CD4-positive, alpha-beta T cell treated with Interleukin-12 subunit alpha and Interleukin-12 subunit beta, for 1 hour (primary cell): ENCODE measurements around the gene NOL7.
A peak's percentile ranks its signal among the peaks of the same experiment; 100 is the strongest.

ENCODE experiments used
- DNase-seq: peaks from one replicate; pipeline ENCODE4 v3.0.0-alpha.2; 2020

Gene NOL7

DNA sequence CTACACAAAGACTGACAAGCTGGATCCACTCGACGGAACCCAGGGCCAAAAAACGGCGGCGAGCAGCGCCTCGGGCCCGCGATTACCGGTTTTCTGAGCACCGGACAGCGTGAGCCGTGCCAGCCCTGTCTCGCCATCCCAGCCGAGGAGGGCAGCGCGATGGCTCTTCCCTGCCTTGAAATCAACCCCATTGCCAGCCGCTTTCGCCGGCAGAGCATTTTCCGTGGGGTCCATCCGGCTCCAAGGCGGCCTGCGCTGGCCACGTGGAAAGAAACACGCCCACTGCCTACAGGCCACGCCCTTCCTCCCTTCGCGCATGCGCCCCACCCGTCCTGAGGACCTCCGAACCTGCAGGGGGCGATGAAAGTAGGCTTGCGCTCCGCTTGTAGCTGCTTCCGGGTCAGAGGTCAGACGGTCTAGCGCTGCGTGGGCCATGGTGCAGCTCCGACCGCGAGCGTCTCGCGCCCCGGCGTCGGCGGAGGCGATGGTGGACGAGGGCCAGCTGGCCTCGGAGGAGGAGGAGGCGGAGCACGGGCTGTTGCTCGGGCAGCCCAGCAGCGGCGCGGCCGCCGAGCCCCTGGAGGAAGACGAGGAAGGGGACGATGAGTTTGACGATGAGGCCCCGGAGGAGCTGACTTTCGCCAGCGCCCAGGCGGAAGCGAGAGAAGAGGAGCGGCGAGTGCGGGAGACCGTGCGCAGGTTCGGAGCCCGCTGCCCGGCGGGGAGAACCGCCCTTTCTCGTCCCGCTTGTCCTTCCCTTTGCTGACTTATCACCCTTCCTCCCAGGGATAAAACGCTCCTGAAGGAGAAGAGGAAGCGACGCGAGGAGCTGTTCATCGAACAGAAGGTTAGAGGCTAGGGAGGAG, at the start of gene NOL7:
Gene NOL7 (plus strand): TSS at position 410 of the 866 bp plus-strand sequence. CDS start 24 bp downstream, at position 434.
- peak; percentile 98 for DNase-seq

DNA sequence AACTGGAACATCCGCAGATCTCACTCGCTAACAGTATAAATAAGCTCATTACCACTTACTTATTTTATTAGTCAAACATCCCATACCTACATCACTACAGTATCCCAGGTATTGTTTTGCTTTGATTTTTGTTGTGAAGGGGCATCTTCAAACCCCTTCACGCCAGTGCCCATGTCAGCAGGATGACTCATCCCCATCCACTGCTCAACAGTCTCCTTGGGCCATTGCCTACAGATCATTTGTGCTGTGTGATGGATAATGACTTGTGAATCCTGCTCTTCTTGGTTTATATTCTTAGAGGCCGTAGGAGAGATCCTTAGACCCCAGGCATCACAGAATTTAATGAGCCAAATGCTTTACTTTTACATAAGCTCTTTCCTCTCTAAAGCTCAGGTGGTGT, 49.2 kb upstream of the NOL7 start:
- DNase-seq, result no peak

DNA sequence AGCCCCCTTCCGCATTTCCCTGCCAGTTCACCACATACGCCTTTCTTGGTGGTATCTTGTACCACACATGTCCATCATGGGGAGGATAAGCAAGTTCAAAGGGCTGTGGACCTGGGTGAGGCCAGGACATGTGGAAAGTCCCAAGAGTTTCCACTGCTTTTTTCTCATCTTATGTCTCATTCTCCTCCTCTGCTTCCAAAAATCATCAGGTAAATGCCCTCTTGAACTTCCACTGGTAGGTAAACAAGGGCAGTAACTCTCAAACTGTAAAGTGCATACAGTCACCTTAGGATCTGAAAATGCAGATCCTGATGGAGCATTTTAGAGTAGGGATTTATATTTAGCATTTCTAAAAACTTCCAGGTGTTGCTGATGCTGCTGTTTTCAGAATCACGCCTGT, 48.6 kb upstream of the NOL7 start:
- DNase-seq, result no peak

DNA sequence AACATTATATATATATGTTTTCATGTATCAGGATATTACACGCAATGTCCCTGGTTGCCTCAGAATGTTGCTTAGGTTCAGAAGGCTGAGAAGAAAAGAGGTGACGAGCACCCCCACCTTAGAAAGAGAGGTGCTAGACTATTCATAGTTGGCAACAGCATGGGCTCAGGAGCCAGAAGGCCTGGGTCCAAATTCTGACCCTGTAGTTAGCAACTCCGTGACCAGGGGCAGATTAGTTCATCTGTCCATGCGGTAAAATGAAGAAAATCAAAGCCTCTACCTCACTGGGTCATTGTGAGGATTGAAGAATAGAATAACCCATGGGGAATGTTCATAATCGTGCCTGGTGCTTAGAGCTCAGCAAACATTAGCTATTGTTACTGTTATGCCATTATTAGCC, 46.2 kb upstream of the NOL7 start:
- no peak for DNase-seq

DNA sequence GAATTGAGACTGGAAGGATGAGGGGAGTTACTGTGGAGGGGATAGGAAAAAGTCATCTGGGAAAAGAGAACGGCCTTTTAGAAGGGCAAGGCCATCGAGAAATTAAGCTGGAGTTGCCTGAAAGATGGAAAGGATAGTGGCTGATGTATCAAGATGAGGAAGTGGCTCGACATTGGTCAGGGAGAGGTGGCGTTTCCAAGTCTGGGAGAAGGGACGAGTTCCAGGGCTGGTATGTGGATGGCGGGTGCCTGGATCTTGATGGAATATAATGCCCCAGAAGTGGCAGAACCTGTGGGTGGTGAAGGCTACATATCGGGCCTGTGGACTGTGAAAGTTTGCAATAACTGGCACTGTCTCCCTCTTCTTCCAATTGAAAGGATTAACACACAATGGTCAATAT, 42.9 kb upstream of the NOL7 start:
- no peak for DNase-seq

DNA sequence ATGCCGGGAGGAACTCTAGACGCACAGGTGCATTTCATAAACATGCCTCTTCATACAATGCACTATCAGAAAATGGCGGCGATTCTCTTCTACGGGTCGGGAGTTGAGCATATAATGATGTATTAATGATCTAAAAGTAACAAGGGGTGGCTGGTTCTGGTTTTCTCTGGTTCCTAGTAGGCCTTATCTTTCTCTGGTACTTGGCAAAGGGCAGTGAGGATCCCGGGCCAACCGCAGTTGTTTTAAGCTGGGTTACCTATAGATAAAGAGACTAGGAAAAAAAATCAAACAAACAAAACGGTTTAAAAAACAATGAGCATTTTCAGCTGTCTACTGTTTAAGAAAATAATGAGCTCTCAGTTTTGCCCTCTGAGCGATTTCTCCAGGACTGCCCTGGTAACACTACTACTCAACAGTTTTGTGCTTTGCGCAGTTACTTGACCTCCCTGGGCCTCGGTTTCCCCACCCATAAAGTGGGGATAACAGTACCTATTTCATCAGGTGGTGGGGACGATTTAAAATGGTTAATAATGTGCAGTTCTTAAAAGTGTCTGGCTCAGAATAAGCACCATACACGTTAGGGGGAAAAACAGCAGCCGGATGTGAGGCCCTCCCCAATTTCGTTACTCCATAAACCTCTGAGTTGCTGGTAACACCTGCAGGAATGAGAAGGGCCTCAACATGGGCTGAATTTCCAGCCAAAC, 42.0 kb upstream of the NOL7 start:
- no peak for DNase-seq

DNA sequence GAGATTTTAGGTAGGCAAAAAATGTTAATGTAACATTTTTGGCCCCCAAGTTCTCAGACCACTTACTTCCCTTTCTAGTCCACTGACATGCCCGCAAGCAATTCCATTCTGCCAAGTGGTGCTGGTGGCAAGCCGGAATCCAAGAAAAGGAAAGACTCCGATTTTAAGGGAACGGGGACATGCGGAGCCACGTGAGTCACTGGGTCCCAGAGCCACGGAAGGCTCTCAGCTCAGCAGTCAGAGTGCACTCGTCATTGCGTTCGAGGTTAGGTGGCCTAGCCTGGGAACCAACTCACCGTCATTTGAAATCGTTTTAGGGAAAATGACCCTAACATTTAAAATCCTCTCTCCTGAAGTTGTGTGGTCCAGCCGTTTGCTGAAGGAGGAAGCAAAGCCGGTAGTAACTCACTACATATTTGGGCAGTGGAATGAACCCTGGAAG, 41.4 kb upstream of the NOL7 start:
- no peak for DNase-seq

DNA sequence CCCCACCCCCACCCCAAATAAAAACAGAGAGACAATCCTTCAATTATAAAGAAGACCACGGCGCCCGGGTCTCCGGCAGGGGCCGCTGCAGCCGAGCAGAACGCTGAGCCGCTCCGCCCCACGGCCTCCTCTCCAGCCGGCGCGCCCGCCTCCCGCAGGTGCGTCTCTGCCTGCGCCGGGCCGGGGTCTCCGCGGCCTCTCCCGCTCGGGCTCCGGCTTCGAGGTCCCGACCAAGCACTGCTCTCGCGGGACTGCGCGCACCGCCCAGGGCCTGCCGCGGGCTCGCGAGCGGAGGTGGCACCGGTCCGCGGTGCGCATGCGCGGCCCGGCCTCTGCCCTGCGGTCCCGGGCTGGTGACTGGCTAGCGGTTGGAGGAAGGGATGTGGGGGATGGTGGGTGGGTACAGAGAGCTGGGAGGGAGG, 41.0 kb upstream of the NOL7 start:
- peak; percentile 95 for DNase-seq

DNA sequence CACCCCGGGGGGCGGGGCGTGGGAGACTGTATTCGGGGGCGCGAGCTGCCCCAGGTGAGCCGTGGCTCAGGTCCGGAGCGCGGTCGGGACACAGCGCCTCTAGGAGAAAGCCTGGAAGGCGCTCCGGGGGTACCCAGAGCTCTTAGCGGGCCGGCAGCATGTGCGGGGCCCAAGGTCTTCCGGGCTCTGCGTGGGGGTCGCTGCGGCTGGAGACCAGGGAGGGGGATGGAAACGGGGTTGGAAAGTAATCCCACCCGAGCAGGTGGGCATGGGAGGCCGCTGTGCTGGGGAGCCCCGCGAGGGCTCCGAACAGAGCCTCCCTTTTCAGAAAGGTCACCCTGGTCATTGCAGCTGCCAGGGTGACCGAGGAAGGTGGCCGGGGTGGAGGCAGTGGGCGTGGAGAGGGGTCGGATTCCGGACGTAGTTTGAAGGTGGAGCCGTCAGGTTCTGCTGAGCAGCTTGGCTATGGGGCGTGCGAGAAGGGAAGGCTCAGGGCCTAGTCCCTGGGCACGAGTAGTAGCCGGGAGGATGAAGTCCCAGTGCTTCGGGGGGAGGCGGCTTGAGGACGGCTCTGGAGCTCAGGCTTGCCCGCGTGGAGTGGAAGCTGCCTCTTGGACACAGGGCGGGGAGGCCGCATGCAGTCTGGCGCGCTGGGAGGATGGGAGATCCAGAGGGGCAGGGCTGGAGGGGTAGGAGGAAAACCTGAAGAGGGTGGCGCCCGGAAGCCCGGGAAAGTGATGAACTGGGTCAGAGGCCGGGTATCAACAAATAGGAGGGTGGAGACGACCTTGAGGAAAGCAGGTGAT, 40.4 kb upstream of the NOL7 start, which contains the start of gene SIRT5:
Gene SIRT5 (plus strand): TSS at position 31 of the 806 bp plus-strand sequence. CDS start 9,510 bp downstream, outside the sequence.
- peak; percentile 81 for DNase-seq

DNA sequence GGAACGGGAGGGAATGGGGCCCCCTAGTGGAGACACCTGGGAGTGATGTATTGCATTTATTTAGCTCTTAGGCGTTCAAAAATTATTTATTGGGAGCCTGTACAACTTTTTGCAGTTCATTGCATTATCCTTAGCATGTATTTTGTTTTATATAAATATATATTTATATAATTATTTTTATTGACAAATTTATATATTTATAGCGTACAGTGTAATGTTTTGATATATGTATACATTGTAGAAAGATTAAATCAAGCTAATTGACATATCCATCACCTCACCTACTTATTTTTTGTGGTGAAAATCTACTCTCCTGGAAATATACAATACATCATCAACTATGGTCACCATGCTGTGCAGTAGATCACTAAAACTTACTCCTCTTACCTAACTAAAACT, 39.8 kb upstream of the NOL7 start:
- DNase-seq, result no peak

DNA sequence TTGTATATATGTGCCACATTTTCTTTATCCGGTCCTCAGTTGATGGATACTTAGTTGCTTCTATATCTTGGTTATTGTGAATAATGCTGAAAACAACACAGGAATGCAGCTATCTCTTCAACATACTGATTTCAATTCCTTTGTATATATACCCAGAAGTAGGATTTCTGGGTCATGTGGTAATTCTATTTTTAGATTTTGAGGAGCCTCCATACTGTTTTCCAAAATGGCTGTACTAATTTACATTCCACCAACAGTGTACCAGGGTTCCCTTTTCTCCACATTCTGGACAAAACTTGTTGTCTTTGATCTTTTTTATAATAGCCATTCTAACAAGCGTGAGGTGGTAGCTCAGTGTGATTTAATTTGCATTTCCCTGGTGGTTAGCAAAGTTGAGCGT, 39.1 kb upstream of the NOL7 start:
- DNase-seq, result no peak

DNA sequence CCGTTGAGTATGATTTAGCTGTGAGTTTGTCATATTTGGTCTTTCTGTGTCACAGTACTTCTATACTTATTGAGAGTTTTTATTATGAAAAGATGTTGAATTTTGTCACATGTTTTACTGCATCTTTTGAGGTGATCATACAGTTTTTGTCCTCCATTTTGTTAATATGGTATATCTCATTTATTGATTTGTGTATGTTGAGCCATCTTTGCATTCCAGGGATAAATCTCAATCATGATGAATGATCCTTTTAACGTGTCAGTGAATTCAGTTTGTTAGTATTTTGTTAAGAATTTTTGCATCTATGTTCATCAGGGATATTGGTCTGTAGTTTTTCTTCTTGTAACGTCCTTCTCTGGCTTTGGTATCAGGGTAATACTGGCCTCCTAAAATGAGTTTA, 37.2 kb upstream of the NOL7 start:
- no peak for DNase-seq

DNA sequence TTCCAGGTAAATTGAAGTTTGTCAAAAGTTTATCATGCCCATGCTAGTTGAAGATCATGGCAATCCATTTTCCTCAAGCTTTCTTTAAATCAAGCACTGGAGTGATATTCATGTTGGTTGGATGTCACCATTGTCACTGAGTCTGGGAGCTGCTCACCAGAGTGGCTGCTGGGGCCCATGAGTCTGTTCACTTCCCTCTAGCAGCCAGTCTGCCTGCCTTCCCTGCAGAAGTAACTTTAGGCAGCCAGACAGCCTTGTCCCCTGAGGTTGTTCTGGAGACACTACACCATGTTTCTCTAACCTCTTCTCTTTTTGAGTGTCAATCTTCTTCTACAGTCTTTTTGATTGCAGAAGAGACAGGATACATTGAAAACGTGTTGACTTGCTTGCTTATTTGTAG, 35.2 kb upstream of the NOL7 start:
- DNase-seq, result no peak

DNA sequence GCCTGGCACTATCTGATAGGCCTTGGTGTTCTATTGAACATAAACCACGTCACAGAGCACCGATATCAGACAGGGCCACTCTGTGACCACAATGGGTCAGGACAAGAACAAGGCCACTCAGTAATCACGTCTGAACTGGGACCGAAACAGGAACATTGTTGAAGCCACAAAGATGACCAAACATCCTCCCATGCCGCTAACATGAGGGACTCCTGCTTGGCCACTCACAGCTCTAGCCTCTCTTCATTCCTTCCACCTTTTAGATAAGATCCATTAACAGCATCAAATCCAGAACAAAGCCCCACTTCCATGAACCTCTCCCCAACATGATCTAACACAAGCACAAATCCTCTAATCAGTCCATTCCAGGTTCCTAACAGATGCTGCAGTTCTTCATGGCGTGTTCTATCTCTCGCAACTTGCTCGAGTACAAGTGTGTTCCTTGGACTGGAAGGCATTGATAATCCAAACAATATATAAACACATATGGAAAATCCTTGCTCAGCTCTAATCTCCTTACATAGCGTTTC, 33.4 kb upstream of the NOL7 start:
- no peak for DNase-seq

DNA sequence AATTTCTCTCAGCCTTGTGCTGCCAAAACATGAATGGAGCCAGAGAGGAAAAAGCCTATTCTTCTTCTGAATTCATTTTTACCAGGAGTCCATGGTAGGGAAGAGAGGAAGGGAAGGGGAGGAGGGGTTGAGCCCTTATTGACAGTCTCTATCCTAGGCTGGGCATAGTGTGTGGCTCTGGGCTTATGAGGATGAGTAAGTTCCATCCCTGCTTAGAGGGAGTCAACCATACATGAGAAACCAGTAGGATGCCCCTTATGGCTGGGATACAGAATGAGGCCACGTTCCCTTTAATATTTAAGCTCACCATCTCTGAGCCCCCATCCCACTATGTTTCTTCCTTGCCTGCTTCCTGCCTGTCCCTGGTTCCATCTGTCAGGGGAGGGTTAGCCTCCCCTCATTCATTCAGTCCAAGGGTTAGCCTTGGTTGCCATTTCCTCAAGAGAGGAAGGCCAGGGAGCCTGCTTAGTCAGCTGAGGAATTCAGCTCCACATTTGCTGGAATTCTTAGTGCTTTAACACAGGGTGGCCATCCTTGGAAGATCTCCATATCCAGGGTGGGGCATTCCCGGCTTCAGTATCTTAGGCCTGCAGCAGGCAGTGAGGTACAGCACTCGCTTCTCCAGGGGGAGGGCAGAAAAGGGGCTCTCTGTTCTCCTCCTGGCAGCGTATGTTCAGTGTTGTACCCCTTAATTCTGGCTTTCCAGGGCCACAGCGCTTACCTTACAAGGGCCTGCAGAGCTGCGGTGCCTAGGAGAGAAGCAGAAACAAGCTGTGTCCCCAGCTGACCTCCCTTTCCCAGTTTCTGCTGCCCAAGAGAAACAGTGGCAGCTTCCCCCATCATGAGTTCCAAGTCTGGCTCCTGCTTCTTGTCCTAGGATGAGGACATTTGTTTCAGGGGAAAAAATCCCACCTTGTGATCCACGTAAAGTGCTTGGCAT, 28.3 kb upstream of the NOL7 start:
- no peak for DNase-seq

DNA sequence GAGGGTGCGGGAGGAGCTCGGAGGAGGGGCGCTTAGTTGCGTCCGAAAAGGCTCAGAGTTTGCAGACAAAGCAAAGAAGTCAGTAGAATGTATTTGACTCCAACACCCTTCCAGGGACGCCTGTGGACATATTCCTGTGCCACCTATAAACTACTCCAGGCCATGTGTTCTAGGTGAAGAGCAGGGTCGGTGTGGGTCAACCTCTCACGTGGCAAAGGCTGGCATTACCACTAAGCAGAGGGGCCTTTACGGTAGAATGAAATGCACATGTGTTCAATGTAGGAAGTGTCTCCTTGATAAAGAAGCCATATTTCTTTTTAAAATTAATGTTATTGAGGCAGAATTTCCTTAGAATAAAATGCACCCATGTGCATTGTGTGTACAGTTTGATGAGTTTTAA, 25.3 kb upstream of the NOL7 start:
- DNase-seq, result no peak

DNA sequence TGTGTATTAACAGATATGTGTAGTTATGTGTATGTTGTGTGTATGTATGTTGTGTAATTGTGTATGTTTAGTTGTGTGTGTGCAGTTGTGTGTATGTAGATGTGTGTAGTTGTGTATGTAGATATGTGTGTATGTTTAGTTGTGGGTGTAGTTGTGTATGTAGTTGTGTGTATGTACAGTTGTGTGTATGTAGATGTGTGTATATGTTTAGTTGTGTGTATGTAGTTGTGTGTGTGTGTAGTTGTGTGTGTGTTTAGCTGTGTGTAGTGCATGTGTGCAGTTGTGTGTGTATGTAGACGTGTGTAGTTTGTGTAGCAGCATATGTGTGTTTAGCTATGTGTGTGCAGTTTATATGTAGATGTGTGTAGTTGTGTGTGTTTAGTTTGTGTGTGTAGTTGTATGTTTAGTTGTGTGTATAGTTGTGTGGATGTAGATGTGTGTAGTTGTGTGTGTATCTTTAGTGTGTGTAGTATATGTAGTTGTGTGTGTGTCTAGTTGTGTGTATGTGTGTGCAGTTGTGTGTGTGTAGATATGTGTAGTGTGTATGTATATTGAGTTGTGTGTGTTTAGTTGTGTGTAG, 24.5 kb upstream of the NOL7 start:
- no peak for DNase-seq

DNA sequence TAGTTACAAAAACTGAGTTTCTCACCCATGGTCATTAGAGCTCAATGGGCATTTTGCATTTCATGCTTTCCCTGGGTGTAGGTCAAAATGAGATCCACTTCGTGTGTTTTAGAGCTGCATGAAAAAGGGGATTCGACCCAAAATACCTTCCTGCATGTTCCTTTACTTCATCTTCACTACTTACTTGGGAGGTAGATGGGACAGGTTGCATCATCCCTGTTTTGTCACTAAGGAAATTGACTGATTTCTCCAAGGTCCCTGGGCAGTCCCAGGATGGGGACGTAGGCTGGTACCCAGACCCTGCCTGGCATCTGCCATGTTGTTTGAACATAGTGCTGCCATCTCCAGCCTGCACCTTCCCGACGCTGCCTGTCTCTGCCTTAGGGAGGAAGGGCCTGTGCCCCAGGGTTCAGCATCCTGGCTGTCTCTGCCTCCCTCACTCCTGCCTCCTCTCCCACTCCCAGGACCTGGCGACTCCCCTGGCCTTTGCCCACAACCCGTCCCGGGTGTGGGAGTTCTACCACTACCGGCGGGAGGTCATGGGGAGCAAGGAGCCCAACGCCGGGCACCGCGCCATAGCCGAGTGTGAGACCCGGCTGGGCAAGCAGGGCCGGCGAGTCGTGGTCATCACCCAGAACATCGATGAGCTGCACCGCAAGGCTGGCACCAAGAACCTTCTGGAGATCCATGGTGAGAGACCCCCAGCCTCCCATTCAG, 23.8 kb upstream of the NOL7 start:
- DNase-seq, result no peak

DNA sequence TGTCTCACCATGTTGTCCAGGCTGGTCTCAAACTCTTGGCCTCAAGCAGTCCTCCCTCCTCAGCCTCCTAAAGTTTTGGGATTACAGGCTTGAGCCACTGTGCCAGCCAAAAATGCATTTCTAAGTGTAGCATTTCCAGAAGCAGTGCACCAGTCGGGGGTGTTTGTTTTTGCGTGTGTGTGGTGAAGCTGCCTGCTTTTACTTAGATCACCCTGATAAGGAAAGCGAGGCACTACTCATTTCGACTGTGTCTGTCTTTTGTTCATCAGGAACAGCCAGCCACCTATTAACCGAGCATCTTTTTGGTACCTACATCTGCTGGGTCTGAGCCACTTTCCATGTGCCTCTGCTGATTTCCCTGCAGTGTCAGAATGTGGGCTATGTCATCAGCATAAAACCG, 22.0 kb upstream of the NOL7 start:
- DNase-seq, result no peak

DNA sequence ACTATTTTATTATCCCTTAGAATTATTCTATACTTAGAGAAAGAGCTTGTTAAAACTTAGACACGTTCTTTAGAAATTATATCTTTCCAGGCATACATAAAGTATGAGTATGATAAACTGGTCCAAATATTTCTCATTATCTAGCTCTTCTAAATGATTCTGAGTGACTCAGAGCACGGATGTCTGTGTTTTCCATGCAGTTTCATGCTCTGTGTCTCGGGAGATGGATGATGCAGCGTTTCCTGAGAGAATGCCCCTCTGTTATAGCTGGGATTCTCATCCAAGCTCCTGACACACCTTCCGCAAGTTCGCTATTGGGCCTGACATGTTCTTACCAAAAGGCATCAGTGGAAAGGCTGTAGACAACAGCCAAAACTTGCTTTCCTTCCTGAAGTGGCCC, 21.4 kb upstream of the NOL7 start:
- DNase-seq, result no peak

DNA sequence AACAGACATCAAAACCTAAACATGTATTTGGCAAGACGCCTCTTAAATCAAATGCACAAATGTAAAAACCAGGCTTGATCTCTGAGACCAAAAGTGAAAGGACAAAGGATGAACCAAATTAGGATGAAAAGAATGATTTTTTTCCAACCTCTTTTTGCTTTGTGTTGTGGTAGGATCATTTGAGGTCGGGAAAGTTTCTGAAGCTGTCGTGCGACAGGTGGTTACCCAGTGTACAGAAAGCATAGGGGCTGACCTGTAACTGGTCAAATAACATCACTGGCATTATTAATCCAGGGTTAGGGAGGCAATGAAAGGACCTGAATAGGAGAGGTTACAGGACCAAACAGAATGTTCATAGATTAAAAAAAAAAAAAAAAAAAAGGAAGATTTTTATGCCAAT, 18.1 kb upstream of the NOL7 start:
- DNase-seq, result no peak
